Peyer's patch (tissue), 4 donors: Measurements from ENCODE around the gene OR52D1.

Experiments
- CTCF ChIP-seq, 6 experiments: fragments of 450-650 bp in 4 of 6; fragments of 200-600 bp in 2 of 6; sonication (generic) in 1 of 6; IDR thresholded peaks; one replicate each; pipeline ENCODE4 v1.5.1; 2017 to 2019; ENCODE audit warnings: antibody characterized with exemption in 6 of 6, mild to moderate bottlenecking in 3 of 6, moderate library complexity in 1 of 6
- POLR2A ChIP-seq, 2 donors: fragments of 450-650 bp; IDR thresholded peaks; one replicate each; pipeline ENCODE4 v1.5.1; 2017; ENCODE audit warnings: antibody characterized with exemption in 2 of 2, mild to moderate bottlenecking in 2 of 2, moderate library complexity in 2 of 2

GRCh38 chr11:5500393-5500801 is 11.9 kb downstream of the OR52D1 start:
- no peak for TF ChIP-seq POLR2A (IDR thresholded peaks at IDR 0.05)
- TF ChIP-seq CTCF (IDR thresholded peaks at IDR 0.05), result no peak
